DOHH2 (cell line): ENCODE measurements around the gene BICRA.

Experiments used
- EZH2phosphoT487 ChIP-seq: fragments of 200-600 bp; sonication (generic); IDR thresholded peaks from 2 replicates; pipeline ENCODE4 v1.6.1; 2017; ENCODE audit warnings: borderline replicate concordance, mild to moderate bottlenecking, antibody characterized with exemption, low read length, moderate library complexity, mixed read lengths
- TF ChIP-seq, protein P1 (sequence below): fragments of 200-600 bp; sonication (generic); IDR thresholded peaks from one replicate; pipeline ENCODE4 v1.5.1; 2014; ENCODE audit warnings: antibody characterized with exemption, mild to moderate bottlenecking, low read depth, low read length; ENCODE audit not compliant: poor library complexity, severe bottlenecking

DNA sequence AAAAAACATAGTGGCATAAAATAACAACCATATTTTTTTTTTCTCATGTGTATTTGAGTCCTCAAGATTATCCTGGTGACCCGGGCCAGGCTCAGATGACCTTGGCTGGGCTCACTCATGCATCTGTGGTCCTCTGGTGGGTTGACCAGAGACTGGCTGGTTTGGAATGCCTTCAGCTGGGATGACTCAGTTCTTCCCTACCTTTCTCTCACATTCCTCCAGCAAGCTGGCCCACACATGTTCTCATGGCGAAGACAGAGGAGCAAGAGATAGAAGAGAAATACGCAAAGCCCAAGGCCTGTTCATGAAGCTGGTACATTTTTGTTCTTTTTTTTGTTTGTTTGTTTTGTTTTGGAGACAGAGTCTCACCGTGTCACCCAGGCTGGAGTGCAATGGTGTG is 21.6 kb upstream of the BICRA start:
- TF ChIP-seq, protein P1, sequence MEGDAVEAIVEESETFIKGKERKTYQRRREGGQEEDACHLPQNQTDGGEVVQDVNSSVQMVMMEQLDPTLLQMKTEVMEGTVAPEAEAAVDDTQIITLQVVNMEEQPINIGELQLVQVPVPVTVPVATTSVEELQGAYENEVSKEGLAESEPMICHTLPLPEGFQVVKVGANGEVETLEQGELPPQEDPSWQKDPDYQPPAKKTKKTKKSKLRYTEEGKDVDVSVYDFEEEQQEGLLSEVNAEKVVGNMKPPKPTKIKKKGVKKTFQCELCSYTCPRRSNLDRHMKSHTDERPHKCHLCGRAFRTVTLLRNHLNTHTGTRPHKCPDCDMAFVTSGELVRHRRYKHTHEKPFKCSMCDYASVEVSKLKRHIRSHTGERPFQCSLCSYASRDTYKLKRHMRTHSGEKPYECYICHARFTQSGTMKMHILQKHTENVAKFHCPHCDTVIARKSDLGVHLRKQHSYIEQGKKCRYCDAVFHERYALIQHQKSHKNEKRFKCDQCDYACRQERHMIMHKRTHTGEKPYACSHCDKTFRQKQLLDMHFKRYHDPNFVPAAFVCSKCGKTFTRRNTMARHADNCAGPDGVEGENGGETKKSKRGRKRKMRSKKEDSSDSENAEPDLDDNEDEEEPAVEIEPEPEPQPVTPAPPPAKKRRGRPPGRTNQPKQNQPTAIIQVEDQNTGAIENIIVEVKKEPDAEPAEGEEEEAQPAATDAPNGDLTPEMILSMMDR: no peak
- TF ChIP-seq EZH2phosphoT487: no peak
